HepG2 (cell line): Measurements from ENCODE around the gene LAMB2. TPM values are rescaled to one million over a fixed set of nuclear protein-coding genes. Genes with fewer than 3 reads are reported as not detected.

Experiments
- ATAC-seq: fragments of 200-7000 bp; cut with Tn5 transposase; 3 replicates; pipeline ENCODE4 v1.9.1; 2020; ENCODE audit warnings: mild to moderate bottlenecking, moderate library complexity
- BruUV-seq: library from RNA; stranded (reverse); fragments of 400-500 nt; replicated peaks from 2 replicates; lab custom pipeline; 2021; lab: Mats Ljungman, UMichigan
- CTCF ChIA-PET: fragments of 300-600 bp; formaldehyde crosslinking; extraction: SDS; loops from one replicate; lab custom pipeline; 2021; ENCODE audit warnings: low total read pairs, inconsistent platforms, low intra/inter-chr PET ratio; lab: Yijun Ruan, JAX
- POLR2A ChIA-PET: fragments of 350-600 bp; sonication (Branson Sonifier 250); formaldehyde crosslinking; loops from one replicate; lab custom pipeline; 2020; ENCODE audit warnings: antibody characterized with exemption, inconsistent platforms; lab: Yijun Ruan, JAX
- DNase-seq: peaks from one replicate; pipeline ENCODE4 v3.0.0-alpha.2; 2015; ENCODE audit warnings: low spot score
- FAIRE-seq: peaks from 3 replicates; lab custom pipeline; 2011; peaks lifted over from hg19 to GRCh38; lab: Jason Lieb, UNC
- H2AFZ ChIP-seq: one replicate; pipeline ENCODE4 v1.6.1; 2011; ENCODE audit warnings: low read length, inconsistent platforms
- H3K27ac ChIP-seq: fragments of 300-600 bp; 3 replicates; pipeline ENCODE4 v1.8.0; 2011; ENCODE audit warnings: mixed run types, mild to moderate bottlenecking, mixed read lengths, low read length, inconsistent platforms; ENCODE audit not compliant: insufficient read depth; ENCODE audit errors: extremely low read length
- H3K27me3 ChIP-seq, 2 experiments: fragments of 200-600 bp in 1 of 2; 2 replicates in 1 of 2; 3 replicates in 1 of 2; pipeline versions ENCODE4 v1.6.0 to v1.8.0; 2011; ENCODE audit warnings: low read length in 2 of 2, mild to moderate bottlenecking in 2 of 2, moderate library complexity in 2 of 2, inconsistent platforms in 1 of 2; ENCODE audit not compliant: insufficient read depth in 2 of 2, control insufficient read depth in 1 of 2
- H3K36me3 ChIP-seq, 2 experiments: fragments of 200-600 bp in 1 of 2; replicated peaks in 1 of 2; 2 replicates in 1 of 2; 3 replicates in 1 of 2; pipeline versions ENCODE4 v1.5.1 to v1.8.0; 2011; ENCODE audit warnings: low read length in 2 of 2, inconsistent platforms in 1 of 2; ENCODE audit not compliant: insufficient read depth in 2 of 2, control insufficient read depth in 1 of 2
- H3K4me1 ChIP-seq: 2 replicates; pipeline ENCODE4 v1.5.1; 2012; ENCODE audit warnings: low read length, inconsistent platforms; ENCODE audit not compliant: insufficient read depth
- H3K4me2 ChIP-seq: 2 replicates; pipeline ENCODE4 v1.6.0; 2011; ENCODE audit warnings: low read depth, low read length, inconsistent platforms
- H3K4me3 ChIP-seq, 3 experiments: fragments of 200-600 bp in 1 of 3; sonication (generic), shearing (Covaris generic) in 1 of 3; replicated peaks in 1 of 3; 2 replicates each; pipeline ENCODE4 v1.5.1; 2011 to 2016; ENCODE audit warnings: low read length in 3 of 3, inconsistent platforms in 2 of 3, low read depth in 2 of 3, mild to moderate bottlenecking in 2 of 3, control low read depth in 1 of 3, mixed read lengths in 1 of 3; ENCODE audit not compliant: insufficient read depth in 1 of 3
- H3K79me2 ChIP-seq: one replicate; pipeline ENCODE4 v1.6.1; 2011; ENCODE audit warnings: low read length, inconsistent platforms; ENCODE audit not compliant: insufficient read depth
- H3K9ac ChIP-seq: 2 replicates; pipeline ENCODE4 v1.6.0; 2011; ENCODE audit warnings: mild to moderate bottlenecking, low read depth, low read length, inconsistent platforms; ENCODE audit not compliant: insufficient read depth
- H3K9me3 ChIP-seq: 2 replicates; pipeline ENCODE4 v1.5.1; 2012; ENCODE audit warnings: mild to moderate bottlenecking, low read length
- H4K20me1 ChIP-seq: 2 replicates; pipeline ENCODE4 v1.6.0; 2011; ENCODE audit warnings: inconsistent platforms, mild to moderate bottlenecking, low read length, moderate library complexity; ENCODE audit not compliant: insufficient read depth
- MAFK ChIP-seq, 2 experiments: IDR thresholded peaks in 1 of 2; conservative IDR thresholded peaks in 1 of 2; 2 replicates each; pipeline ENCODE4 v1.6.1; 2011; ENCODE audit warnings: improper control_type of control experiment in 2 of 2, low read length in 2 of 2
- NFKB2 ChIP-seq: sonication (generic); formaldehyde crosslinking; IDR thresholded peaks from 2 replicates; pipeline ENCODE4 v1.4.0; 2020; ENCODE audit warnings: missing genetic modification reagents, borderline replicate concordance
- RARG ChIP-seq: sonication (generic); formaldehyde crosslinking; IDR thresholded peaks from 2 replicates; pipeline ENCODE4 v1.4.0; 2020; ENCODE audit warnings: low read depth, mild to moderate bottlenecking, missing genetic modification reagents
- SRSF4 ChIP-seq: fragments of 200-400 bp; formaldehyde crosslinking; IDR thresholded peaks from one replicate; pipeline ENCODE4 v1.6.1; 2018; ENCODE audit warnings: mild to moderate bottlenecking, low read depth, low read length, moderate library complexity; ENCODE audit not compliant: poor library complexity, severe bottlenecking
- TBL1XR1 ChIP-seq: fragments of 150-350 bp; IDR thresholded peaks from 2 replicates; pipeline ENCODE4 v1.6.1; 2014; ENCODE audit warnings: borderline replicate concordance, low read length; ENCODE audit not compliant: partially characterized antibody
- THYN1 ChIP-seq: sonication (generic); formaldehyde crosslinking; IDR thresholded peaks from 2 replicates; pipeline ENCODE4 v1.8.1; 2023; ENCODE audit warnings: low read depth, mild to moderate bottlenecking, moderate library complexity, missing genetic modification reagents, borderline replicate concordance
- ZBTB49 ChIP-seq: sonication (generic); formaldehyde crosslinking; IDR thresholded peaks from 2 replicates; pipeline ENCODE4 v1.4.0; 2020; ENCODE audit warnings: missing genetic modification reagents, borderline replicate concordance
- ZFAT ChIP-seq: sonication (generic); formaldehyde crosslinking; conservative IDR thresholded peaks from 2 replicates; pipeline ENCODE4 v1.8.1; 2023; ENCODE audit warnings: missing genetic modification reagents, inconsistent platforms
- ZNF292 ChIP-seq: sonication (generic); formaldehyde crosslinking; IDR thresholded peaks from 2 replicates; pipeline ENCODE4 v1.8.1; 2022; ENCODE audit warnings: mild to moderate bottlenecking, low read depth, missing genetic modification reagents, borderline replicate concordance
- ZNF720 ChIP-seq: sonication (generic); formaldehyde crosslinking; IDR thresholded peaks from 2 replicates; pipeline ENCODE4 v1.4.0; 2020; ENCODE audit warnings: missing genetic modification reagents
- WGBS: methylation state at CpG from one replicate; pipeline ENCODE4 v1.1.6; 2017; ENCODE audit warnings: low lambda C conversion rate; 5-methylcytosine and 5-hydroxymethylcytosine counted together
- in situ Hi-C: cut with HindIII; loops from 2 replicates; pipeline ENCODE4 v1.10.0; 2017; ENCODE audit warnings: low pct_unique_long_range_greater_than_20kb; ENCODE audit not compliant: extremely low pct_ligation_motif_present
- intact Hi-C: fragments of 100-400 bp; cut with micrococcal nuclease; formaldehyde crosslinking; loops from one replicate; pipeline ENCODE4 v1.10.0; 2022; ENCODE audit not compliant: unreplicated experiment
- polyA plus RNA-seq, 8 experiments: library from polyadenylated mRNA; depleted of rRNA in 3 of 8; stranded (reverse) in 7 of 8; unstranded in 1 of 8; fragments of >200 nt; fragmentation: Illumina TruSeq in 4 of 8; extraction: Trizol in 4 of 8; gene quantifications; 2 replicates each; pipeline versions ENCODE4 v1.2.1 to v1.2.3, GENCODE V29; 2011 to 2016; ENCODE audit warnings: low read depth in 4 of 8, missing spikeins in 1 of 8, mixed read lengths in 1 of 8; ENCODE audit not compliant: insufficient read depth in 1 of 8
- total RNA-seq, 5 experiments: library from RNA; depleted of rRNA; stranded (reverse); fragments of >200 nt; fragmentation: Illumina TruSeq; extraction: Trizol; gene quantifications; 2 replicates each; pipeline ENCODE4 v1.2.3, GENCODE V29; 2016; ENCODE audit warnings: low read depth in 1 of 5
- TF ChIP-seq, protein P1 (sequence below): sonication (generic); formaldehyde crosslinking; IDR thresholded peaks from 2 replicates; pipeline ENCODE4 v1.4.0; 2020; ENCODE audit warnings: missing genetic modification reagents
- TF ChIP-seq, protein P2 (sequence below): sonication (generic); formaldehyde crosslinking; IDR thresholded peaks from 2 replicates; pipeline ENCODE4 v1.5.0; 2020; ENCODE audit warnings: missing genetic modification reagents

The LAMB2 gene
- total and polyA plus RNA-seq, 2 of the 13 experiments (the other 11 are each of a cell fraction or from before 2014, with no cell fraction given) = 208 to 443 TPM

DNA sequence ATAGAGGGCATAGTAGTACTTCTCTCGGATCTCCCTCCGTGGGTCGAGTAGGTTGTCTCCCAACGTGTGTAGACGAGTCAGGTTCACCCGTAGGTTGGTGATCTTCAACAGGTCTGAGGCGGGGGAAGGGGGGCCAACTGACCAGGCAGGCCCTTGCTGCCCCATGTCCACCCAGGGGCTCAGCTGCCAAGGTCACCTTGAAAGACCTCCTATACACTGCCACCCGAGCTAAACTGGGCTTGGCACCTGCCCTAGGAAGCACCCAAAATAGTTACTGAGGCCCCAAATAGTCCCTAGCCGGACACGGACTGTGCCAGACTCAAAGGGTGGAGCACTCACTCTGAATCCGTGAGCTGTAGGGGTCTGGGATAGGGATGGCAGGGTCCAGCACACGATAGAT is 1.8 kb downstream of the LAMB2 start:
- Histone ChIP-seq H3K4me3 (no peak overlapping the region), H3K27ac (no peak overlapping the region), H3K36me3 (peaks cover 5 to 15% of the 10 kb centered on the region in 2 experiments; a peak in 2 of 5 replicates), H2AFZ (no peak overlapping the region), H3K9me3 (no peaks in the 10 kb centered on the region), H3K9ac (no peak overlapping the region), H3K79me2 (peaks cover 15% of the 10 kb centered on the region), H3K4me2 (peak overlapping the region; percentile 97), H3K27me3 (no peaks in the 10 kb centered on the region), H3K4me1 (peaks cover 34% of the 10 kb centered on the region), H4K20me1 (no peaks in the 10 kb centered on the region)
- POLR2A ChIA-PET = interaction anchor here (2.9 to 8.5 kb wide), 3 partner anchors 10 to 209 kb away, joined by 12 to 110 read pairs (median 70); partner anchors contain the start of genes QRICH1, USP19 and USP4
- BruUV-seq = no TSS peak
- intact Hi-C loops = loop anchor here (5.0 kb wide), 1 partner anchor 39 kb away; the partner anchor contains the start of gene QRICH1
- in situ Hi-C loops = no loop called here
- 100% methylated on average over 7 of the region's 12 CpGs for WGBS
- ATAC-seq = no peak
- CTCF ChIA-PET = no interaction called here
- TF ChIP-seq ZNF720 (CRISPR knock-in tag) (no peak), ZNF292 (CRISPR knock-in tag) (no peak), MAFK (conservative IDR thresholded peaks at IDR 0.05 in 1 of 2, IDR thresholded peaks at IDR 0.05 in 1 of 2; ENCODE audit: low read length in 2 of 2) (no peak), ZBTB49 (CRISPR knock-in tag) (no peak), SRSF4 (no peak), THYN1 (CRISPR knock-in tag) (no peak), RARG (CRISPR knock-in tag) (no peak), TBL1XR1 (no peak), NFKB2 (no peak), ZFAT (CRISPR knock-in tag) (no peak)
- TF ChIP-seq, protein P1, sequence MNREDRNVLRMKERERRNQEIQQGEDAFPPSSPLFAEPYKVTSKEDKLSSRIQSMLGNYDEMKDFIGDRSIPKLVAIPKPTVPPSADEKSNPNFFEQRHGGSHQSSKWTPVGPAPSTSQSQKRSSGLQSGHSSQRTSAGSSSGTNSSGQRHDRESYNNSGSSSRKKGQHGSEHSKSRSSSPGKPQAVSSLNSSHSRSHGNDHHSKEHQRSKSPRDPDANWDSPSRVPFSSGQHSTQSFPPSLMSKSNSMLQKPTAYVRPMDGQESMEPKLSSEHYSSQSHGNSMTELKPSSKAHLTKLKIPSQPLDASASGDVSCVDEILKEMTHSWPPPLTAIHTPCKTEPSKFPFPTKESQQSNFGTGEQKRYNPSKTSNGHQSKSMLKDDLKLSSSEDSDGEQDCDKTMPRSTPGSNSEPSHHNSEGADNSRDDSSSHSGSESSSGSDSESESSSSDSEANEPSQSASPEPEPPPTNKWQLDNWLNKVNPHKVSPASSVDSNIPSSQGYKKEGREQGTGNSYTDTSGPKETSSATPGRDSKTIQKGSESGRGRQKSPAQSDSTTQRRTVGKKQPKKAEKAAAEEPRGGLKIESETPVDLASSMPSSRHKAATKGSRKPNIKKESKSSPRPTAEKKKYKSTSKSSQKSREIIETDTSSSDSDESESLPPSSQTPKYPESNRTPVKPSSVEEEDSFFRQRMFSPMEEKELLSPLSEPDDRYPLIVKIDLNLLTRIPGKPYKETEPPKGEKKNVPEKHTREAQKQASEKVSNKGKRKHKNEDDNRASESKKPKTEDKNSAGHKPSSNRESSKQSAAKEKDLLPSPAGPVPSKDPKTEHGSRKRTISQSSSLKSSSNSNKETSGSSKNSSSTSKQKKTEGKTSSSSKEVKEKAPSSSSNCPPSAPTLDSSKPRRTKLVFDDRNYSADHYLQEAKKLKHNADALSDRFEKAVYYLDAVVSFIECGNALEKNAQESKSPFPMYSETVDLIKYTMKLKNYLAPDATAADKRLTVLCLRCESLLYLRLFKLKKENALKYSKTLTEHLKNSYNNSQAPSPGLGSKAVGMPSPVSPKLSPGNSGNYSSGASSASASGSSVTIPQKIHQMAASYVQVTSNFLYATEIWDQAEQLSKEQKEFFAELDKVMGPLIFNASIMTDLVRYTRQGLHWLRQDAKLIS (CRISPR knock-in tag) = no peak
- TF ChIP-seq, protein P2, sequence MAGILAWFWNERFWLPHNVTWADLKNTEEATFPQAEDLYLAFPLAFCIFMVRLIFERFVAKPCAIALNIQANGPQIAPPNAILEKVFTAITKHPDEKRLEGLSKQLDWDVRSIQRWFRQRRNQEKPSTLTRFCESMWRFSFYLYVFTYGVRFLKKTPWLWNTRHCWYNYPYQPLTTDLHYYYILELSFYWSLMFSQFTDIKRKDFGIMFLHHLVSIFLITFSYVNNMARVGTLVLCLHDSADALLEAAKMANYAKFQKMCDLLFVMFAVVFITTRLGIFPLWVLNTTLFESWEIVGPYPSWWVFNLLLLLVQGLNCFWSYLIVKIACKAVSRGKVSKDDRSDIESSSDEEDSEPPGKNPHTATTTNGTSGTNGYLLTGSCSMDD (CRISPR knock-in tag) = no peak
- no peak for FAIRE-seq
- DNase-seq = no peak
